Loucy (cell line): ENCODE results near the gene PLD5.

Experiments used
- CTCF ChIP-seq: fragments of 200-600 bp; sonication (generic); conservative IDR thresholded peaks from 2 replicates; pipeline ENCODE4 v1.5.1; 2014; ENCODE audit warnings: mild to moderate bottlenecking, antibody characterized with exemption, low read length
- EZH2phosphoT487 ChIP-seq: fragments of 200-600 bp; IDR thresholded peaks from 2 replicates; pipeline ENCODE4 v1.6.1; 2018; ENCODE audit warnings: antibody characterized with exemption, mild to moderate bottlenecking, moderate library complexity, borderline replicate concordance

DNA sequence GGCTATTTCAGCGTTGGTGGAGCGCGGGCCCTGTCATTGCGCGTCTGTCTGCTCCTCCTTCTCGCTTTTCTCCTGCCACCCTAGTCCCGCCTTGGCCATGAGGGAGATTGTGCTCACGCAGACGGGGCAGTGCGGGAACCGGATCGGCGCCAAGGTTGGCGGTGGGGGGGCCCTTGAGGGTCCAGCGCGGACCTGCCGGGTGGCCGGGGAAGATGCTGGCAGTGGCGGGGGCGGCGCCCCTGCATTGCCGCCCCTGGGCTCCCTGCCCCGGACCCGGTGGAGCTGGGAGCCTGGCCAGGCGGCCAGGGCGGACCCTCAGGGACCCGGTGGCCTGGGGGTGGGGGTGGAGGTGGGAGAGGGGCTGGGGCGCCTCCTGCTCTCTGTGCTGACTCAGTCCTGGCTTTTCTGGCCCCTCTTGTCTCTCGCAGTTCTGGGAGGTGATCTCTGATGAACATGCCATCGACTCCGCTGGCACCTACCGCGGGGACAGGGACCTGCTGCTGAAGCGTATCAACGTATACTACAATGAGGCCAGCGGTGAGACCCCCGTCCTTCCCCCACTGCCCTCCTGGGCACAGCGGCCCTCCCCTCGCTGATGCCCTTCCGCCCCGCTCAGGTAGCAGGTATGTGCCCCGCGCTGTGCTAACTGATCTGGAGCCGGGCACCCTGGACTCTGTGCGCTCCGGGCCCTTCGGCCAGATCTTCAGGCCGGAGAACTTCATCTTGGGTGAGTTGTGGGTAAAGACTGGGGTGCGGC, 467.3 kb downstream of the PLD5 start:
- TF ChIP-seq CTCF (no peak), EZH2phosphoT487 (no peak)
